Measurements from ENCODE around the gene C5orf15.

C5orf15 gene

GRCh38 chr5:133919148-133920136 is 49.0 kb downstream of the C5orf15 start:
- DNase-seq: no peak

- no peak for DNase-seq
Observed at GRCh38 chr5:133918731-133919130, 49.7 kb downstream of the C5orf15 start.

- DNase-seq: no peak
Observed at GRCh38 chr5:133918316-133918715, 50.1 kb downstream of the C5orf15 start.

DNA sequence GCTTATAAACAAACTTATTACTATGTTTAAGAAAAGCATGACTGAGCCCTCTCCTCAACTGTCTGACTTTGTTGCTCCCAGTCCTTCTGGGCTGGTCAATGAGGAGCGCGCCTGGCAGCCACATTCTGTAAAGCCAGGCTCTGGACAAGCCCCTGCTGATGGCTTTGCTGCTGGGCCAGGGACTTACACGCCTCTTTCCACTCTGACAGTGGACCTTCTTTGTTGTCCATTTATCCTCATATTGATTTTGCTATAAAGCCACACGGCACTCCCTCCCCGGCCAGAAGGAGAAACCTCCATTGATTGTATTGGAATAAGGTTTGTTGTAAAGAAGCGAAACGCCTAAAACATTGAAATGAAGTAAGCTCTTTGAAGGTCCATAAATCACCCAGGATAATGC is 50.6 kb downstream of the C5orf15 start:
- DNase-seq: no peak

GRCh38 chr5:133916914-133917313 is 51.5 kb downstream of the C5orf15 start:
- no peak for DNase-seq

GRCh38 chr5:133916479-133916878 is 51.9 kb downstream of the C5orf15 start:
- DNase-seq: no peak

DNA sequence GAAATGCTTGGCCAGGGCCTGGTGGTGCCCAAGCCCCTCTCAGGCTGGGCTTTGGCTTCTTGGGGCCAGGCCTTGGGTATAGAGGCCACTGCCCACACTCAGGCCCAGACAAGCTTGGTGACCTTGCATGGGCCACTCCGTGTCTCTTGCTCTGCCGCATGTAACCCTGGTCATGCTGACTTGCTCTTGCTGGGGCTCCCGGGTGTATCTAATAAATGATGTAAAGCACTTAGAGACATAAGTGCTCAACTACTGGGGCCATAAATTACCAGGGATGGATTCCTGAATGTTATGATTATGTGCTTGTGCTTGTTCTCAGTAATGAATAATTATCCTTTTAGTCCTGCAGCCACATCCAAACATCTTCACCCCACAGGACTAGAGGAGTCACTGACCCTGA is 54.0 kb downstream of the C5orf15 start:
- DNase-seq: no peak

DNA sequence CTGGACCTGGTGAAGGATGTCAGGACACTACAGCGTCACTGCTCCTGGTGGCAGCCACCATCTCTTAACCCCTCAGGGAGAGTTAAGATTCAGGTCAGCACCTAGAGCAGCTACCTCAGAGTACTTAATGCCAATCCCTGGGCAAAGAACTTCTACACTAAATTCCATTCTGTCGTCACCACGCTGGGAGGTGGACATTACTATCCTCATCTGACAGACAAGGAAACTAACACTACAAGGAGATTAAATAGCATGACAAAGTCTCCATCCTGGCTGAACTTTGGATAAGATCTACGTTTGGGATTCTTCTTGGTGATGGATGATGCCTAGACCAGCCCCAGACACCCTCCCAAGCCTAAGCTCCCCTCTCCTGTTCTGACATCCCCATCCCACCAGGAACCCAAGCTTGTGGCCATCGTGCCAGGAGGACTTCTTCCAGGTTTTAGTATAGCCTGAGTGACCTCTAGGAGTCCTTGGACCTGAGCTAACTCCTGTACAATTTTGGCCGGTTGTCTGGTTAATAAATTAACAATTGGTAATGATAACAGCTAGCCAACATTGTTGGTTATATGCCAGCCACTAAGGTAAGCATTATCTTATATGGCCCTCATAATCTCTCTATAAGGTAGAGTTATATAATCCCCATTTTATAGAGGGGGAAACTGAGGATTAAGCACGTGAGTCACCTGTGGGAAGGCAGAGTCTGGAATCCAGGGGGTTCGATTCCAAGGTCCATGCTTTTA is 54.8 kb downstream of the C5orf15 start:
- no peak for DNase-seq

DNA sequence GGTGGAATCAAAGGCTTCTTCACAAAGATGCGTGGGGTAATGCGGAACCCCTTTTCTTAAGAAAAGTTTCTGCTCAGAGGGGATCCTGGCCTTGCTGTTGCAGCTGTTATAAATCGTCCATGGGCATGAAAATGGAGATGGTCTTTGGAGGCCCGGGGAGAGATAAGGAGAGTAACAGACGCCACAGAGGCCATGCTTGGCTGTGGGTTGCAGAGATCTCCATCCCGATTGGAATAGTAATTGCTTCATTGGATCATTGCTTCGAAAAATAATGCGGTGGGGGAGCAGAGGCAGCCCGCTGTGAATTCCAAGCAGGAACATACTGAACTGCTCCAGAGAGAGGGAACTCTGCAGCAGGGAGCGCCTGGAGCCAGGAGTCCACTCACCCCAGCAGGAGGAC is 55.5 kb downstream of the C5orf15 start:
- no peak for DNase-seq

GRCh38 chr5:133910571-133910970 is 57.9 kb downstream of the C5orf15 start:
- no peak for DNase-seq

DNA sequence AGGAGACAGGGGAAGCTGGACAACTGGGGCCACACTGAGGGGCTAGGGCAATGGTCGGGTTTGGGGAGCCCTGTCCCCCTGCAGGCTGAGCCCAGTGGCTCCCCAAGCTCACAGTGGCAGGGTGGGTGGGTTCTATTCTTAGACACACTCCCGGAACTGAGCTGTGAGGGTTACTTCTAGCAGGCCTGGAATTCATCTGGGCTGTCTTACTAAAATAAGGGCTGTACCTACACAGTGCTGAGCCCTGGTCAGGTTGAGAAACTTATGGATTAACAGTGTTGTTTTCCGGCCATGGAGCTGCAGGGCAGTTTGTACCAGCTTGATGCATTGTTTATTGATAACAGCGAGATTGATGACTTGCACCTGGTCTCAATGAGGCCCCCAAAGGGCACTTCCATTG is 58.8 kb downstream of the C5orf15 start:
- DNase-seq: no peak

- no peak for DNase-seq
Observed at GRCh38 chr5:133907075-133907474, 61.4 kb downstream of the C5orf15 start.

DNA sequence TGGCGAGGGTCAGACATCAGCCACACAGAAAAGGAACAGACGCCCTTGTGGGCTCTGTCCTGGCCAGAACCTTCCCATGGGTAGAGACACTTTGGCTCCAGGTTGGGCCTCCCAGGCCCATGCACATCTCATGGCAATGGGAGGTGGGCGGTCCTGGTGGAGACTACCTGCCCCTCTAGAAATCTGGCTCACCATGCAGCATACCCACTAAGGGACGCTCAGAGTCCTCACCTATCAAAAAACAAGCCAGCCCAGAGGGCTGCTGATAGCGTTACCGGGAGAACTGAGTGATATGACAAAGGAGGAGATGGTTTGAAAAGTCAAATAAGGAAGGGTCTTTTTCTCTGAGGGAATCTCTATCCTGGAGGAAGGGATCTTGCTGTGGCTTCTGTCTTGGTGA is 62.1 kb downstream of the C5orf15 start:
- DNase-seq: no peak

Data from stimulated activated CD4-positive, alpha-beta T cell treated with anti-CD3 and anti-CD28 coated beads, Interleukin-15, amount 100 ng/mL, for 24 hours (primary cell).